ENCODE data around the gene MCCD1.
"Not testable (repeated sequence)": the region's sequence is repeated elsewhere in the genome, so short reads cannot be mapped to it uniquely, and the experiment has no call there.

Gene MCCD1

DNA sequence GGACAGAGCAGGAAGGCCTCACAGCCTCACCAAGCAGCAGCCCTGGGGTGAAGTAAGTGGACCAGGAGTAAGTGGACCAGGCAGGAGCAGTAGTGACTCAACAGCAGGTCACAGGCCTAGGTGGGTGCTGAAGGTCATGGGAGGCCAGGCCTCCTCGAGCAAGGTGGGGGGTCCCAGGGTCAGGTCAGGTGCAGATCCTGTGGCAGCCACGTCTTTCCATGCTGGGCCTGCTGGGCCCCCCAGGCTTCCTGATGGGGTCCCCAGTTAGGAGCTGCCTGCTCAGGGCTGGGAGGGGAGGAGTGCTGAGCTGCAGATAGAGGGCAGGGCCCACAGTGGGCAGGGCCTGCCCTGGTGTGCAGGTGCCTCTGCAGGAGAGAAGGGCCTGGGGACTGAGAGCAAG lies 19.7 kb upstream of the MCCD1 start:
- not testable (repeated sequence) for H3K27ac ChIP-seq, H3K4me3 ChIP-seq

DNA sequence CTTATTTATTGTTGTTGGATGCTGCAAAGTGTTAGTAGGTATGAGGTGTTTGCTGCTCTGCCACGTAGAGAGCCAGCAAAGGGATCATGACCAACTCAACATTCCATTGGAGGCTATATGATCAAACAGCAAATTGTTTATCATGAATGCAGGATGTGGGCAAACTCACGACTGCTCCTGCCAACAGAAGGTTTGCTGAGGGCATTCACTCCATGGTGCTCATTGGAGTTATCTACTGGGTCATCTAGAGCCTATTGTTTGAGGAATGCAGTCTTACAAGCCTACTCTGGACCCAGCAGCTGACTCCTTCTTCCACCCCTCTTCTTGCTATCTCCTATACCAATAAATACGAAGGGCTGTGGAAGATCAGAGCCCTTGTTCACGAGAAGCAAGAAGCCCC lies 18.8 kb upstream of the MCCD1 start:
- Histone ChIP-seq H3K27ac (no peak overlapping the region), H3K4me3 (no peak overlapping the region)

DNA sequence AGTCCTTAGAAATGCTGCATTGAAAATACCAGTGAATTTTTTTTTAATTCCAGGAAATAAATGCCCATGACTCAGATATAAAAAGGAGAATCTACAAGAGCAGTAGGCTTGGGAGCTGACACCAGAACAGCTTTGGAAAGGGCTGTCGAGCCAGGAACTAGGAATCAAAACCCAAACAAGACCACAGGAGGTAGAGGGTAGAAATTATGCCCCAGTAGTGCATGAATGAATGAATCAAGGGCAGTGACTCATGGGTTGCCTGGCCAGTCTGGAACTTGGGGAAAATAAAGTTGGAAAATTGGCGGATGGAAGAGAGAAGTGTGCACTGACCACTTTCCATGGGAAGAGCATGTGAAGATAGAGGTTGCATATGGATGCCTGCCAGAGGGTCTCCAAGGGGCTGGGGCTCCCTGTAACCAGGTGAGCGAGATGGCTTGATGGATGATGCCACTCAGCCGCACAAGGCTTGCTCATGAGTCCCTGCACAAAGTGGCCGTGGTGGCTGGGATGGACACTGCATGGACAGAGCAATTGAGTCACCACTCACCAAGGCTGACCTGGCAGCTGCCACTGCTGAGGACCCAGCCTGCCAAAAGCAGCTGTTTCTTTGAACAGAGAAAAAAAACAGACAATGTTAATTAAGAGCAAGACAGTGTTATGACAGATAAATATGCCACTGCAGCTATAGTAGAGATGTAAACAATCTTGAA lies 15.2 kb upstream of the MCCD1 start:
- H3K27ac ChIP-seq = no peak overlapping the region
- no peak overlapping the region for H3K4me3 ChIP-seq

DNA sequence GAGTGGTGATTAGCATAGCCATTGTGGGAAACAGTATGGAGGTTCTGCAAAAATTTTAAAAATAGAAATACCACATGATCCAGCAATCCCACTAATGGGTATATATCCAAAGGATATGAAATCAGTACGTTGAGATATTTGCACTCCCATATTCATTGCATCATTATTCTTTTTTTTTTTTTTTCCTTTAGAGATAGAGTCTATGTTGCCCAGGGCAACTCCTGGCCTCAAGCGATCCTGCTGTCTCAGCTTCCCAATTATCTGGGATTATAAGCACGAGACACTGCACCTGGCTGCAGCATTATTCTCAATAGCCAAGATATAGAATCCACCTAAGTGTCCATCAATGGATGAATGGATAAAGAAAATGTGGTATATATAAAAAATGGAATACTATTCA lies 6.9 kb upstream of the MCCD1 start:
- Histone ChIP-seq H3K4me3 (no peak overlapping the region), H3K27ac (no peak overlapping the region)

DNA sequence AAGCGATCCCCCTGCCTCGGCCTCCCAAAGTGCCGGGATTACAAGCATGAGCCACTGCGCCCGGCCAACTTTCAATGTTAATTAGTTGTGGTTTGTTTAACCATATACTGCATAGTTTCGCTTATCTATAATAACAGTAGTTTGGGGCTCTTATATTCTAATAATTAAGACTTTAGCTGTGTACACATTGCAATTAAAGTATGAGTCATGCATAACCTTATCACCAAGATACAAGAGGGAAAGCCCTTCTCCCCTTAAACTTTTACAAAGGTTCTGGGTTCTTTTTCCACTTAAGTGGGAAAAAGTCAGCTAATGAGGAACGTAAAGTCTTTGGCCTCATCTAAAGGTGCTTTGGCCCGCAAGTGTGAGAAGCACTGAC lies 3.2 kb upstream of the MCCD1 start:
- Histone ChIP-seq H3K27ac (no peak overlapping the region), H3K4me3 (no peak overlapping the region)

DNA sequence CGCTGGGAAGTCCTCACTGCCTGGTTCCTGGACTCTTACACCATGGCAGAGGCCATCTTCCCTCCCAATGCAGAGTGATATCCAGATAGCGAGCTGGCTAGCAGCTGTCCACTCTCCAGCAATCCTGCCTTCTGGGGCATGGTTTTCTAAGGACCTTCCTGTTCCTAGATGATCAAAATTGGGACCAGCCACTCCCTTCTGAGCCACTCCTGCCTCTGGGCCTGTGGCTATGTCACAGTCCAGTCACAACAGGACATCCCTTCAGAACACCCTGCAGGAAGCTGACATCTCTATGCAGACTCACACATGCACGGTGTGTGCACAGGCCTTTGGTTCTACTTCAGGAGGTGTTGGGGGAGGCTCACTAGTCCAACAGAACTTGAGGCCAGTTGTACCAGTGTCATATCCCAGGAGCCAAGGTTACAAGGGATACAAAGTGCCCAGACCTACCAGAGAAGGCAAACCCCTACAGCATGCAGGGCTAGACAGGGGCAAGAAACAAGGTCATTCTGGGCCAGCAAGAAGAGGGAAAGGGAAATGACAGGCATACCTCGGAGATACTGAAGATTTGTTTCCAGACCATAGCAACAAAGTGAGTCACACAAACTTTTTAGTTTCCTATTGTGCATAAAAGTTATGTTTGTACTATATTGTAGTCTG lies 2.7 kb upstream of the MCCD1 start:
- Histone ChIP-seq H3K27ac (peak overlapping the region in 1 of 21 experiments; percentile 48), H3K4me3 (no peak overlapping the region)

DNA sequence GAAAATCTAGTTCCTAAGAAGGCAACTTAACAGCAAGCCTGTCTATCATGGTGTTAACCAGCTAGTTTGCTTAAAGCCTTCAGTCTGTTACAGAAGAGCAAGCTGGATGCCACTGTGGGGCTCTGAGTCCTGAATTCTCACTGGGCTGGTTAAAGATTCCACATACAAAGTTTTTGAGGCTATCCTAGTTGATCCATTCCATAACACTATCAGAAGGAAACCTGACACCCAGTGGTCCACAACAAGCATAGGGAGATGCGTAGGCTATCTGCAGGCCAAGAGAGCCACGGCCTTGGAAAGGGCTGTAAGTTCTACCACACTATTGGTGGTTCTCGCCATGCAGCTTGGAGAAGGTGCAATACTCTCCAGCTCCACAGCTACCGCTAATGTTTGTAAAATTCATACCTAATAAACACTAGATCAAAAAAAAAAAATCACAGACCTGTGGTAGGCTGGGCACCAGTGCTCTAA lies 420 bp upstream of the MCCD1 start:
- Histone ChIP-seq H3K27ac (no peak overlapping the region), H3K4me3 (no peak overlapping the region)

DNA sequence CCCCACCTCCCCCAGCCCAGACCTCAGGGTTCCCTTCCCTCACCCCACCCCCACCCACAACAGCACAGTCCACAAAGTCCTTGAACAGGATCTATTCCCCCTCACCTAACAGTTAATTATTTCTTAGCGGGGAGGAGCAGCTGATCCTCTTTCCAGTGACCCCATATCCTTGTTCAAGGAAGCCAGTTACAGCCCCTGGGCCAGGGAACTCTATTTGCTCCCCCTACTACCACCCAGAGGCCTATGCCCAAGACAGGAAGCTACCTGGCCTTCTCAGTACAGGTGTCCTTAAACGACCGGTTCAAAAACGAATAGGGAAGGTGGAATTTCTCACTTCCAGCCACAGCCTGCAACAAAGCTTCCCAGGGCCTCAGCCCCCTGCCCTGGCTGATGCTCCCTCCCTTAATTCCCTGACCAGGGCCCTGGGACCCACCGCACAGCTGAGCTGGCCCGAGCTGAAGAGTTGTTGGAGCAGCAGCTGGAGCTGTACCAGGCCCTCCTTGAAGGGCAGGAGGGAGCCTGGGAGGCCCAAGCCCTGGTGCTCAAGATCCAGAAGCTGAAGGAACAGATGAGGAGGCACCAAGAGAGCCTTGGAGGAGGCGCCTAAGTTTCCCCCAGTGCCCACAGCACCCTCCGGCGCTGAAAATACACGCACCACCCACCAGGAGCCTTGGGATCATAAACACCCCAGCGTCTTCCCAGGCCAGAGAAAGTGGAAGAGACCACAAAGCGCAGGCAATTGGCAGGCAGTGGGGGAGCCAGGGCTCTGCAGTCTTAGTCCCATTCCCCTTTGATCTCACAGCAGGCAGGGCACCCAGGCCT lies 778 bp downstream of the MCCD1 start:
- H3K27ac ChIP-seq = no peak overlapping the region

DNA sequence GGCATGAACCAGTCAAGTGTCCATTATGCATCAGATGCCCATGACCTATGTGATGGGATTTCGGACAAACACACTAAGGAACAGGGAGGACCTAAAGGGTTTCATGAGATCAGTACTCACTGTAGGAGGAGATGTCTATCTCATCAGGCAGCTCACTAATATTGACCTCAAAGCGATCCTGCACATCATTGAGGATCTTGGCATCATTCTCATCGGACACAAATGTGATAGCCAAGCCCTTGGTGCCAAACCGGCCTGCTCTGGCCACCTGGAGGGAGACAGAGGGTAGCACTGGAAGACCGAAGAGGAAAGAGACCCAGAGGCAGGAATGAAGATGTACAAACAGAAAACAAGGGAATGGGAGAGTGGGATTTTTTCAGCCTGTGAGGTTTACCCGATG lies 1.9 kb downstream of the MCCD1 start:
- H3K27ac ChIP-seq = no peak overlapping the region
- no peak overlapping the region for H3K4me3 ChIP-seq

More for the DNA sequence above, 778 bp downstream of the MCCD1 start:
- H3K4me3 ChIP-seq = no peak overlapping the region

DNA sequence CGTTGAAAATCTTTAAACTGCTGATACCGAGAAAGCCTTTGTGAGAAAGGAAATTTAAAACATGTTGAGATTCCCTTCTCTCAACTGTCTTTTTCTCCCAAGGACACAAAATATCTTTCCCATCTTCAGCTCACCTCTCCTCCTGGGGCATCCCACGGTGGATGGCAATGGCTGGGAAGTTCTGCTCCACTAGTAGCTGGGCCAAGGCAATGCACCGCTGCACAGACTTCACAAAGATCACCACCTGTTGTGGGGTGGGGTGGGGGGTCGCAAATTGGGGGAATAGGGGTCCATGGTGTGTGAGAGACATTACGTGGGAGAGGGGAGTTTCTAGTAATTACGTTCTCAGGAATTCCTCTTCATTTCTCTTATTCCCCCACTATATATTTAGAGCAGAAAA lies 2.4 kb downstream of the MCCD1 start:
- Histone ChIP-seq H3K27ac (no peak overlapping the region), H3K4me3 (no peak overlapping the region)

DNA sequence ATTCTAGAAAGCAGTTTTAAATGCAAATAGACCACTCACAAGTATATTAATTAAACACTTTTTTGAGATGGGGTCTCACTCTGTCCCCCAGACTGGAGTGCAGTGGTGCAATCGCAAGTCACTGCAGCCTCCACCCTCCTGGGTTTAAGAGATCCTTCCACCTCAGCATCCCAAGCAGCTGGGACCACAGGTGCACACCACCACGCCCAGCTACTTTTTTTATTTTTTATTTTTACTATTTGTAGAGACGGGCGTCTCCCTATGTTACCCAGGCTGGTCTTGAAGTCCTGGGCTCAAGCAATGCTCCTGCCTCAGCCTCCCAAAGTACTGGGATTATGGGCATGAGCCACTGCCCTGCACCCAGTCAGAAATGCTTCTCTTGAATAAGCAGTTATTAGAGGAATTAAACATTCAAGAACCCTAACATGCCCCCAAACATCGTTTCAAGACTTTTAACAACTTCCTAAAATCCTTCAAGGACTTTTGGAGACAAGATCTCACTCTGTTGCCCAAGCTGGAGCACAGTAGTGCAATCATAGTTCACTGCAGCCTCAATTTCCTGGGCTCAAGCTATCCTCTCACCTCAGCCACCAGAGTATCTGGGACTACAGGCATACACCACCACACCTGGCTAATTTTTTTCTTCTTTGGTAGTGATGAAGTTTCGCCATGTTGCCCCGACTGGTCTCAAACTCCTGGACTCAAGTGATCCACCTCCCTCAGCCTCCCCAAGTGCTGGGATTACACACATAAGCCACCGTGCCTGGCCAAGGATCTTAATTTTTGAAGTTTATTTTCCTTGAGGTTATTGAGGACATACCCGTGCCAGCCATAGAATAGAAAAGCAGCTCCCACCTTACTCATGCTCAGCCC lies 3.2 kb downstream of the MCCD1 start:
- no peak overlapping the region for H3K27ac ChIP-seq
- H3K4me3 ChIP-seq = no peak overlapping the region

DNA sequence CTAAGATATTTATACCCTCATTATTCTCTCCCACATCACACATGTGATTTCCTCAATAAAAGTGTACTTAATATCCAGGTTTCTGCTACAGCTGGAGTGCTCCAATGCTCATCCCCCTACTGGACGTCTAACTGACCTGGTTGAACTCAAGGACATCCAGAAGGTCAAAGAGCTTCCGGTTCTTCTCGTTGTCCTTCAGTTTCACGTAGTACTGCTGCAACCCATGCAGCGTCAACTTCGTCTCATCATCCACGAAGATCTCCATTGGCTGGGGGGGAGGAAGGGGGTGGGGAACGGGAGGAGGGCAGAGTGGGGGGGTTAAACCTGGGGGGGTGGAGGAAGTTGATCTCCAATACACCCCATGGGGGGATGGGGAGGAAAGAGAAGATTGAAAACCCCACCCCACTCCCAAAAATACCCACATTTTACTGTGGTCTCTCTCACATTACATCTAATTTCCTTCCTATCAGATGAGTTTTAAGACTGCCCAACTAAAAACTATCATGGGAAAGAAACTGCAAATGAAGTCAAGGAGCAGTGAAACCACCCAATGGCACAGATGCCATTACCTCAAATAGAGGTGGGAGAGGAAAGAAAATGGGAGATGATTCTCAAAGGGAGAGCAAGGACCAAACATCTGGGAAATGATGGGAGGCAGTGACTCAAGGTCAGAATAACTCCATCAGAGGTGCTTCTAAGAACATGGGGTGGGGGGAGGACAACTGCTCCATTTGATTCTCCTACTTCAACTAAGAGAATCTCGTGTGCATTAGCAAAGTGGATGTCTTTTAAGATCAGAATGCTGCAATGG lies 4.1 kb downstream of the MCCD1 start:
- H3K27ac ChIP-seq = no peak overlapping the region
- no peak overlapping the region for H3K4me3 ChIP-seq

DNA sequence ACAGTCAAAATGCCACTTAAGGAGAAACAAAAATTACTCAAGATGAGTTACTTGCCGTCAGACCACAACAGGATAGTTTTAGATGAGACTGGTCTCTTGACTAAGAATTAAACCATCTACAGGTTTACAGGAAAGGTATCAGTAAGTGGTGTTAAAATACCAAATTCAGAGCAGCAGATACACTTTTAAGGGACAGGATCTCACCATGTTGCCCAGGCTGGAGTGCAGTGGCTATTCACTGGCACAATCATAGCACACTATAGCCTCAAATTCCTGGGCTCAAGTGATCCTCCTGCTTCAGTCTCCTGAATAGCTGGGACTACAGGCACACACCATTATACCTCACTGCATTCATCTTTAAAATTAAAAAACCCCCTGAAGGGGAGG lies 4.7 kb downstream of the MCCD1 start:
- no peak overlapping the region for H3K4me3 ChIP-seq
- H3K27ac ChIP-seq = no peak overlapping the region

DNA sequence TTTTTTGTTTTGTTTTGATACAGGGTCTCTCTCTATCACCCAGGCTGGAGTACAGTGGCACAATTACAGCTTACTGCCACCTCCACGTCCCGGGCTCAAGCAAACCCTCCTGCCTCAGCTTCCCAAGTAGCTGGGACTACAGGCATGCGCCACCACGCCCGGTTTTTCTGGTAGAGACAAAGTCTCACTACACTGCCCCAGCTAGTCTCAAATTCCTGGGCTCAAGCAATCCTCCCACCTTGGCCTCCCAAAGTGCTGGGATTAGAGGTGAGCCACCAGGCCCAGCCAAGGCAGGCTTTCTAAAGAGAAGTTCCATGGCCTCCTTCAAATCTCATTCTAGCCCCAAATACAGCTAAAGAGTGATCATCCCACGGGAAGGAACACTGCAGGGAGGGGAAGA lies 5.2 kb downstream of the MCCD1 start:
- Histone ChIP-seq H3K4me3 (no peak overlapping the region), H3K27ac (no peak overlapping the region)

DNA sequence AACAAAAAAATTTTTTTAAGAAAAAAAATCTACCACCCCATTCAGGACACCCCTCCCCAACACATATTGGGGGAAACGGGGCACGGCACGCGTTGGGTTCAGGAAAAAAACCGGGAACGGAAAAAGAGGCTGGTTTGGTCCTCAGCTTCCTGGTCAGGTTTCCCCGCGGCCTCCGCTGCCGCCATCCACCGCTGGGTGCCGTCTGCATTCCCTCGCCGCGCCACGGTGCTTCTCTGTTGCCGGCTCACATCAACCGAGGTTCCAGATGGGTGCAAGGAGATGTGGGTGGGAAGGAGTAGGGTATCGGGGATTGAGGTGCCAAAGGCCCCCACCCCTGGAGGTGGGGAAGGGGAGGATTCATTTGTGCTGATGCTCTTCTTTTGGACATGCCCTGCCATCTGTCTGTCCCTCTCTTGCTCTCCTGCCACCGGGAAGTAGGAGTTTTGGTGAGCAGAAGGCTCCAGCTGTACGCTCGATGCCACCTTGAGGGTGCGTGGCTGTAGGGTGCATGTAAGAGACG lies 5.8 kb downstream of the MCCD1 start:
- Histone ChIP-seq H3K27ac (no peak overlapping the region), H3K4me3 (no peak overlapping the region)

DNA sequence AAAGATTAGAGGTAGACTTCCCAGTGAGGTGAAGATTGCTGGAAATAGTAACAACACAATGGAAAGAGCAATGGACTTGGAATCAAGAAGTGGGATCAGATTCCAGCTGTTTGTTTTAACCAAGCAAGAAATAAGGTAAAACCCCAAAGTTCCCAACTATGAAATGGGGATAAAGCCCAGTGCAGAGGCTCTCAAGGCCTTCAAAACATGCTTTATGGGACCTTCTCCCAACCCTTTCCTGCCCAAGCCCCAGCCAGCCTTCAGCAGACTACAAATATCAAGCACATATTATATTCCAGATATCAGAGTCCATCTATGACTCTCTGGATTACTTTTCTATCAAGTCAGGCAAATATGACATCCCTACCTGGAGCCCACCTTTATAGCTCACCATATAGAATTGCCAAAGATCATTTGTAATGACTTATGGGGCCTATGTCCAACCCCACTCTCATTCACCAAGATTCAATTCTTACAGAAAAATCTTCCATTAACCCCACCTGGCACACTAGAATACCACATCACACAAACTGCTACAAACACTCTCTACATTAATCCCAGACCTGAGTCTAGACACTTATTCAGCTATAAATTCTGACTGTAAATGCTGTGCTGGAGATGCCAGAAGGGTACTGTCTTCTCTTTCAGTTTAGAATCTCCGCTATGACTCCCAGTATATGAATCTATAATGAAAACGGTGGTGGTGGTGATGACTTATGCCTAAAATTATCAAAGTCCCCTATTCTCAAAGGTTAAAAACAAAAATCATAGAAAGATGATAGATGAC lies 7.0 kb downstream of the MCCD1 start:
- Histone ChIP-seq H3K27ac (no peak overlapping the region), H3K4me3 (no peak overlapping the region)

DNA sequence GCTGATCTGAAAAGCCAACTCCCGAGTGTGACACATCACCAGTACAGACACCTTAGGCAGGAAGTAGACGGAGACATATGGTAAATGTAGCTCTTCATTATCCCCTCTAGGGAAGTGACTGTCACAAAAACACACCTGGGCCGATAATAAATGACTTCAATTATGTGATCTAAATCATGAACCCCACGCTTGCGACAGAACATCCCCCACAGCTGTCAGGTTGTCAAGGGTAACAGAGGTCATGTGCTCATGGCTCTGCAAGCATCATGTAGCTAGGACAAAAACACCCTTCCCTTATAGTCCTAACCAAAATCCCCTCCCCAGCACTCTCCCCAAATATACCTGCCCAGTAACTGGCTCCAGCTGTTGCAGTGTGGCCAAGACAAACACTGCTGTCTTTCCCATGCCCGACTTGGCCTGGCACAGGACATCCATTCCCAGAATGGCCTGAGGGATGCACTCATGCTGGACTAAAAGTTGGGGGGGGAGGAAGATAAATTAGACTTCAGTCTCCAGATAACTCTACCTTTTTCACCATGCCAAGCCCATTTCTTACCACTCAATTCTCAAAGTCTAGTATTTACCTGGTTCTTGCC lies 10.1 kb downstream of the MCCD1 start:
- peak overlapping the region in 2 of 7 experiments; percentile 6 to 76 for H3K4me3 ChIP-seq
- peak overlapping the region in 1 of 21 experiments; percentile 98 for H3K27ac ChIP-seq

DNA sequence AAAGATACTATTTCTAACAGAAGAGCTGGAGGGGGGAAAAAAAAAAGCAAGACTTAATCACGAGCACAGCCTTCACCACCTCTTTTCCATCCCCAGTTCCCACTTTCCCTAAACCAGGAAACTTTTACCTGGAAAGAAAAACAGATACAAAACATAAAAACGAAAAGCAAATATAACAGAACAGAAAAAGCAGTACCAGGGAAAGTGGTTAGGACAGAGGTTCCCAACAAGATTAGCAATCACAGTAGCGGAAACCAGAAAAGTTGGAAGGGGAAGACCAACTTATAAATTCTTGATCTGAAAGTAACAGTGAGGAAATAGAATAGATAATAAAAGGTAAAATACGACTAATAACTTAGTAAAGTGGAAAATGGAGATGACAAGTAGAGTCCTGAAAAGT lies 11.9 kb downstream of the MCCD1 start:
- Histone ChIP-seq H3K27ac (peak overlapping the region in 19 of 21 experiments; percentile 81 to 99 (median 95)), H3K4me3 (peak overlapping the region; percentile 49 to 82 (median 67))

All from skin epidermis (tissue), 12 donors.